Activated CD4-positive, alpha-beta T cell treated with anti-CD3 and anti-CD28 coated beads, Interleukin-2, amount 50 U/mL, for 16 hours (primary cell): ENCODE data around the gene INPP5D.
A peak's percentile ranks its signal among the peaks of the same experiment; 100 is the strongest.

Source experiments
- DNase-seq: peaks from one replicate; pipeline ENCODE4 v3.0.0-alpha.2; 2020

The INPP5D gene

DNA sequence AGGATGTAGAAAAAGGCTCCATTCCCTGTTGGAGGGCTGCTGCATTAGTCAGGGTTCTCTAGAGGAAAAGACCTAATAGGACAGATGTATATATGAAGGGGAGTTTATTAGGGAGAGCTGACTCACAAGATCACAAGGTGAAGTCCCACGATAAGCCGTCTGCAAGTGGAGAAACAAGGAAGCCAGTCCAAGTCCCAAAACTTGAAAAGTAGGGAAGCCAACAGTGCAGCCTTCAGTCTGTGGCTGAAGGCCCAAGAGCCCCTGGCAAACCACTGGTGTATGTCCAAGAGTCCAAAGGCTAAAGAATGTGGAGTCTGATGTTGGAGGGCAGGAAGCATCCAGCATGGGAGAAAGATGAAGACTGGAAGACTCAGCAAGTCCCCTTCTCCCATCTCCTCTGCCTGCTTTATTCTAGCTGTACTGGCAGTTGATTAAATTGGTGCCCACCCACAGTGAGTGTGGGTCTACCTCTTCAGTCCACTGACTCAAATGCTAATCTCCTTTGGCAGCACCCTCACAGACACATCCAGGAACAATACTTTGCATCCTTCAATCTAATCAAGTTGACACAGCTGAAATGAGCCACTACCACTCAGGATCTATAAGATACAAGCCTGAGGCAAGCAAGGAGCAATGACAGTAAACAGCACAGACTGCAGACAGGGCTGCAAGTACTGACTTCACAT lies 161.4 kb downstream of the INPP5D start:
- DNase-seq: no peak

GRCh38 chr2:233223059-233223894 lies 163.1 kb downstream of the INPP5D start:
- DNase-seq: no peak

GRCh38 chr2:233225230-233226068 lies 165.3 kb downstream of the INPP5D start:
- DNase-seq: peak; percentile 10

DNA sequence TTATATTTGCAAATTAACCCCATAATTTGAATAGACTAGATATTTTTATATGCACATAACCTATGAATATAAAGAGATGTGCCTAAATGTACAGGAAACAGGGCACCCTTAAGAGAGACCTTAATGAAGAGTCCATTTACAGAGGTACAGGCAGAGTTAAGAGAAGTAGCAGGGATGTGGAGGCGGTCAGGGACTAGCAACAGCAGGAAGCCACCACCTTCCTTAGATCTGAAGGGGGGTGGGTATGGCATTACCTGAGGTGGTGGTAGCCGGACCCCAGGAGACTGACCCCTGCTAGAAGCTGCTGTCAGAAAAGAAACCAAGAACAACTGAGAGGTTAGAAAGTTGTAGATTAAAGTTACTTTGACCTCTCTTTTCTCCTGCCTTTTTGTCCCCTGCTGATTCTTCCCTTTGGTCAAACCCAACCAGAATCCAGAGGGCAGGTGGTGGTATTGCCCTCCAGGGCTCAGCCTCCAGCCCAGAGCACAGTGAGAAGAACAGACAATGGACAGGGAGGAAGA lies 166.4 kb downstream of the INPP5D start:
- DNase-seq: no peak

DNA sequence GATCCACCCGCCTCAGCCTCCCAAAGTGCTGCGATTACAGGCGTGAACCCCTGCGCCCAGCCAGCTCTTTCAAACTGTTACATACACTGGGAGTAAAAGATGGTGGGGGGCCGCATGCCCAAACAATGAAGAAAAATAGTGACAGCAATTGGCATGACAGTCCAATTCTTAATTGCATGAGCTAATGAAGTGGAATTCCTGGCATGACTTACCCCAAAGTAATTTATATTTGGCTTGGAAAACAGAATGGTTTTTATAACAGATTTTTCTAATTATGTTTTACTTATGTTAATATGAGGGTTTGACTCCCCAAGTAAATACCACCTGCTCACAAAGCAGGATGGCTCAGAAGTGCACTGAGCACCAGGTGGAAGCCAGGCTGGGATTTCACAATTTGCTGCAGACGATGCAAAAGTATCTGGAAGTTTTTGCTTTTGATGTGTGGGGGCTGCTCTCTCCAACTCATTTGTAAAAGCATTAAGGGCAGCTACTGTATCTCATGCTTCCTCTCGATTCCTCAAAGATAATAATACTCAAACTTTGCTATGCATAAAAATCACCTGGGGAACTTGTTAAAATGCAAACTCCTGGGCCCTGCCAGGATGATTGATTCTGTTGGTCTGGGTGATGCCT lies 167.3 kb downstream of the INPP5D start:
- no peak for DNase-seq

DNA sequence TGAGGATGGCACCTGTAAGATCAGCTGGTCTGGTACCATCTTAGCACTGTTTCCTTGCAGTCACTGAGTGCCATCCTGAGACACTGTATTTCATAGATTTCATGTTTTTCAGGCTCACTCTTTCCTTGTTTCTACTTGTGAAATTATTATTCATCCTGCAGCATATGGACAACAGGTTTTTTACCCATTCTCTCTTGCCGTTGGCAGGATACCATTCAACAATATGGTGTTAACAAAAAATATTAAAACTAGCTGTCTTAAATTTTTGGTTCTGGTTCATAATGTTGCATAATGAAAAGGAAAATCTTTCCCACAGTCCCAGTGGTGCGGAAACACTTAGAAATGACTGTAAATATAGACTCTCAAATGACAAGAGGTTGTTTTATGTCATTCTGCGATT lies 168.2 kb downstream of the INPP5D start:
- no peak for DNase-seq

GRCh38 chr2:233233618-233234230 lies 173.6 kb downstream of the INPP5D start:
- DNase-seq: peak; percentile 18

- peak; percentile 79 for DNase-seq
Observed at GRCh38 chr2:233234264-233234663, 174.1 kb downstream of the INPP5D start.

GRCh38 chr2:233234996-233235395 lies 174.9 kb downstream of the INPP5D start:
- no peak for DNase-seq

- DNase-seq: no peak
Observed at GRCh38 chr2:233235977-233236376, 175.8 kb downstream of the INPP5D start.

- no peak for DNase-seq
Observed at GRCh38 chr2:233236820-233237589, 176.9 kb downstream of the INPP5D start.

DNA sequence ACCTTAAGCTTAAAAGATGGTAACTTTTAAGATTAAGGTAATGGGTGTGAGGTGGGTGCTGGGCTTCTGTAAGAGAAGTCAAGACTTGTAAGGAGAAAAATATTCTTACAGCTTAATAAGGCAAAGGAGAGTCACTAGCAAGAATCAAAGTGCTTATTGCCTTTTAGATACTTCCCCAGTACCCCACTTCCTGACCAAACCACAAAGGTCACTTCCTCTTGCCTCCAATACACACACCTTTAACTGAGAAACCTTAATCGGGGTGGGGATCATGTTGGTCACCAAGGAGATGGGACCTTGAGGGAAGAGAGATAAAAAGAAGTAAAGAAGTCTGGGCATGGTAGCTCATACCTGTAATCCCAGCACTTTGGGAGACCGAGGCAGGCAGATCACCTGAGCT lies 180.8 kb downstream of the INPP5D start:
- peak; percentile 56 for DNase-seq

- DNase-seq: no peak
Observed at GRCh38 chr2:233241803-233242202, 181.7 kb downstream of the INPP5D start.

DNA sequence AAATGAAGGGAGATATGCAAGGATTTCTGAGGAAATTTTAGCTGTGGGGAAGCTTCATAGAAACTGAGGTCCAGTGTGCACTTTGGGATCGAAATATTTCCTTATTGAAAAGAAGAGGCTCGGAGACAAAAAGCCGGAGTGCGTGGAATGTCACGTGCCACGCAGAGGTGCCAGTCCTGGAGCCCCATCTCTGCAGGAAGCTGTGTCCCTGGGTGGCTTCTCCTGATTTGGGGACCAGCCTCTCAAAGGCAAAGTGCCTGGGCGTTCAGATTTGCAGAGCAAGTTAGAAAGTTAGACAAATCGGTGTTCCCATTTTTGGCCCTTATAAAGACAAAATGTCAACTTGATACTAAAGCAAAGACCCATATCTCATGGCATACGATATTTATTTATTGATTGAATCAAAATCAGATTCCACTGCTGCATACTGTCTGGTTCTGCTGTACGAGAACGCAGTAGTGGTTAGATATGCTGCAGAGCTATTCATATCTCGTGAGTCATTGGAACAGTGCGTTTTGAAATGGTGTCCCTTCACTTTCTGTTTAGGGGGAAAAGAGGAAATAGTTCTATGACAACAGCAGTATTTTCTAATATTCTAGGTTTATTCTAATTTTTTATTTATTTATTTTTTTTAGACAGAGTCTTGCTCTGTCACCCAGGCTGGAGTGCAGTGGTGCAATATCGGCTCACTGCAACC lies 182.2 kb downstream of the INPP5D start:
- no peak for DNase-seq

DNA sequence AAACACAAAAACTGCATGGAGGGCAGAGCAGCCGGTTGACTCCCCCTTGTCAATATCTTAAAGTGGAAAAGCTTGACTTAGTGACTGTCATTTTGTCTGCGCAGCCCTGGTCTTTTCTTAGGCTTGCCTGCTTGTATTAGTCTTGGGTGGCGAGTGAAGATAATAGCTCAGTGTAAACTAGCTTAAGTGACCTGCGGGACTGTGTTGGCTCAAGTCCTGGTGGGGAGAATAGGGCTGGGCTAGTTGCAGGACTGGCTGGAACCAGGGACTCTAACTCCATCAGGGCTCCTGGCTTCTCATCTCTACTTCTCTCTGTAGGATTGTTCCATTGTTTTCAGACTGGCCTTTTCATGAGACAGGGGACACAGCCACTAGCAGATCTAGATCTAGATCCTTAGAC lies 183.2 kb downstream of the INPP5D start:
- no peak for DNase-seq

DNA sequence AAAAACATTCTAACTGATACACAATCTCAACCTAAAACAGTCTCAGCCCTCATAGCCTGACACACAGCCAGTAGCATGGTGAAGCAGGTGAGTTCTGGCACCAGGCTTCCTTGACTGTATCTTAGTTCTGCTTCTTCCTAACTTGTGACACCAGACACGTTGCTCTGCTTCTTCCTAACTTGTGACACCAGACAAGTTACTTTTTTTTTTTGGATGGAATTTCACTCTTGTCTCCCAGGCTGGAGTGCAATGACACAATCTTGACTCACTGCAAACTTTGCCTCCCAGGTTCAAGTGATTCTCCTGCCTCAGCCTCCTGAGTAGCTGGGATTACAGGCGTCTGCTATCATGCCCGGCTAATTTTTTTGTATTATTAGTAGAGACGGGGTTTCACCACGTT lies 184.7 kb downstream of the INPP5D start:
- DNase-seq: no peak

GRCh38 chr2:233245406-233245805 lies 185.3 kb downstream of the INPP5D start:
- no peak for DNase-seq

- no peak for DNase-seq
Observed at GRCh38 chr2:233247116-233247515, 187.0 kb downstream of the INPP5D start.

DNA sequence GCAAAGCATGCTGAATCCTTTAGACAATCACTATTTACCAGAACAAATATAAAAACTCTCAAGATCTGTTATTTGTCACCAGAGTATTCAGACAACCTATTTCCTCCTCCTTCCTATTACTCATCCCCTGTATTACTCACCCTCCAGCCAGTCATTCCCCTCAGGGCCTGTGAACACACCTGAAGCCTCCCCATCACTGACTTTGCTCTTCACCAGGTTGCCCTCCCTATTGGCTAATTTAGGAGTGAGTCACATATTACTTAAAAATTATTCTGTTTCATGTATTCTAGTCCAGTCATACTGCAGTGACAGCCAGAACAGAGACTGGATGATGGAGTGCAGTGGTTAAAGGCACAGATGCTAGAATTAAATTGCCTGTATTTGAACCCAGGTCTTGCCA lies 187.6 kb downstream of the INPP5D start:
- peak; percentile 92 for DNase-seq

DNA sequence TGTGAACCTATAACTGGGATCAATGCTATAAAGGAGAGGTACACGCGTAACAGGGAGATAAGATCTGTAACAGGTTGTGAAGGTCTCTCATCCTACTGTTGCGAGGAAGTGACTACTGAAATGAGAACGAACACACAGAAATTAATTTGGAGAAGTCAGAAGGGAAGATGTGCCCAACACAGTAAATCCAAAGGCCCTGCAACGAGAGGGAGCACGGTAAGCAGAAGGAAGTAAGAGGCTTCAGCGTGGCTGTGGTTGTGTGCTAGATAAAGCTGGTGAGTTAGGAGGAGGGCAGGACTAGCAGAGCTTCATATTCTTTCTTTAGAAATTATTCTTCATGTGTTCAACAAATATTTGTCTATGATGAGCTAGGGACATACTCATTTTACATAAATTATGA lies 188.9 kb downstream of the INPP5D start:
- DNase-seq: no peak

DNA sequence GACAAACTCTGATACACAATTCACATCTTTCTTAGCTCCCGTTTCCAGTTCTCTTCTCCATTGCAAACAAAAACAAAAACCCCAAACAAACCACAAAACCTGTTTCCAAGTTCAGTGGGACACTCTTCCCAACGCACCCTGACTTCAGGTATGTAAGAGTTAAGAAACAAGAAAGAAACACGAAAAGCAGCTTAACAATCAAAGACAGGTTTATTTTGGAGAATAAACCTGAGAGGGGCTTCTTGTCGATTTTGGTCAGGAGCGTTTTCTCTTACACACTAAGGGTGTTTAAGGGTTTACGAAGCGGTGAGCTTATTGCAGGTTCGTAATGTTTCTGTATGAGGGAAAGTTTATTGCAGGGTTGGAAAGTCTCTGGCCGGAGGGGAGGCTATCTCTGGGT lies 190.4 kb downstream of the INPP5D start:
- no peak for DNase-seq
